ENCODE results near the gene C1orf141. TPM values are rescaled to one million over a fixed set of nuclear protein-coding genes. Genes with fewer than 3 reads are reported as not detected.
"Not testable (repeated sequence)": the region's sequence is repeated elsewhere in the genome, so short reads cannot be mapped to it uniquely, and the experiment has no call there.

The C1orf141 gene
- total RNA-seq, 1 experiment from 2014 or later: not detected

DNA sequence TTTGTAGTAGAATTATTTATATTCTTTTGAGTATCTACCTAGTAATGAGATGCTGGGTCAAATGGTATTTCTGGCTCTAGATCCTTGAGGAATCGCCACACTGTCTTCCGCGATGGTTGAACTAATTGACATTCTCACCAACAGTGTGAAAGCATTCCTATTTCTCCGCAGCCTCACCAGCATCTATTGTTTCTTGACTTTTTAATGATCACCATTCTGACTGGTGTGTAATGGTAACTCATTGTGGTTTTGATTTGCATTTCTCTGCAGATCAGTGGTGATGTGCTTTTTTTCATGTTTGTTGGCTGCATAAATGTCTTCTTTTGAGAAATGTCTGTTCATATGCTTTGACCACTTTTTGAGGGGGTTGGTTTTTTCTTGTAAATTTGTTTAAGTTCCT lies 16.2 kb upstream of the C1orf141 start (continued):
- TF ChIP-seq ZNF425 (CRISPR knock-in tag; conservative IDR thresholded peaks at IDR 0.05) (no peak), NFYB (CRISPR knock-in tag; conservative IDR thresholded peaks at IDR 0.05; ENCODE audit: low read depth) (no peak), OVOL2 (CRISPR knock-in tag; IDR thresholded peaks at IDR 0.05; ENCODE audit: borderline replicate concordance) (no peak), FOXJ3 (CRISPR knock-in tag; IDR thresholded peaks at IDR 0.05; ENCODE audit: borderline replicate concordance) (no peak), SOX15 (CRISPR knock-in tag; IDR thresholded peaks at IDR 0.05) (no peak), EMX1 (CRISPR knock-in tag; IDR thresholded peaks at IDR 0.05) (no peak), ATF6 (CRISPR knock-in tag; IDR thresholded peaks at IDR 0.05) (no peak)
- TF ChIP-seq, protein P1, sequence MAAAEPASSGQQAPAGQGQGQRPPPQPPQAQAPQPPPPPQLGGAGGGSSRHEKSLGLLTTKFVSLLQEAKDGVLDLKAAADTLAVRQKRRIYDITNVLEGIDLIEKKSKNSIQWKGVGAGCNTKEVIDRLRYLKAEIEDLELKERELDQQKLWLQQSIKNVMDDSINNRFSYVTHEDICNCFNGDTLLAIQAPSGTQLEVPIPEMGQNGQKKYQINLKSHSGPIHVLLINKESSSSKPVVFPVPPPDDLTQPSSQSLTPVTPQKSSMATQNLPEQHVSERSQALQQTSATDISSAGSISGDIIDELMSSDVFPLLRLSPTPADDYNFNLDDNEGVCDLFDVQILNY (CRISPR knock-in tag; IDR thresholded peaks at IDR 0.05): no peak

GRCh38 chr1:67149179-67149770 lies 14.5 kb upstream of the C1orf141 start:
- Mint-ChIP-seq H3K27me3 (ENCODE audit: low read depth) (peaks cover 7% of the 10 kb centered on the region; the same call in 1 of the 2 replicates), H3K4me1 (peaks cover 8% of the 10 kb centered on the region), H3K9me3 (no peaks in the 10 kb centered on the region), H3K27ac (no peak overlapping the region), H3K36me3 (no peaks in the 10 kb centered on the region), H3K4me3 (no peak overlapping the region)
- TF ChIP-seq CTCF (IDR thresholded peaks at IDR 0.05) (peak; percentile 41; the same call in 1 of the 2 replicates), MLX (CRISPR knock-in tag; IDR thresholded peaks at IDR 0.05) (no peak)
- ATAC-seq (peak; percentile 96), DNase-seq (ENCODE audit: low spot score) (peak; percentile 67)
- CTCF ChIA-PET: interaction anchor here (0.6 to 3.7 kb wide), 35 partner anchors 9 to 454 kb away, joined by 3 to 96 read pairs (median 4); partner anchors contain the start of genes C1orf141, DNAI4, DYNLT5 and MIER1
- POLR2A ChIA-PET: interaction anchor here (0.9 to 1.0 kb wide), 2 partner anchors 130 to 153 kb away, joined by 3 to 4 read pairs; no protein-coding TSS in a partner anchor

DNA sequence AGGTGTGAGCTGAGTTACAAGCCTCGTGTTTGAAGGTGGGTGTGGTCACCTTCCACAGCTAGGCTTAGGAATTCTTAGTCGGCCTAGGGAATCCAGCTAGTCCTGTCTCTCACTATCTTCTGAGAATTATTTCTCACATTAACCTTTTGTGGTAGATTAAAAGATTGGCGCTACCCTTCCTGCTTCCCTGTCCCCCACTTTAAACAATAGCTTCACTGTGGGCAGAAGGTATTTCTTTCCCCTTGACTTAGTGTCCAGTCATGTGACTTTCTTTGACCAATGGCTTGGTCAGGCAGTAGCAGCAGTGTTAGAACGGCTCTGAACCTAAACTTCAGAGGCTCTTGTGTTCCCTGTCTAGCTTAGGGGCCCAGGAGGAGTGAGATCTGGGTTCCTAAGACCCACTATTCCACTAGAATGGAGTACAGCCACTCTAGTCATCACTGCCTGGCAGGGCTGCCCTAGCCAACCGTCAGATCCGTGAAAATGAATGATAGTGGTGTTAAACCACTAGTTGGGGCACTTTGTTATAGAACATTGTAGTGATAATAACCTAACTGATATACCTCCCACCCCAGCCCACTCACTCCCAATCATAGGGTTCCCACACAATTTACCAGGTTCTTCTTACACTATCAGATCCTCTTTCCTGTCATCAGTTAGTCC lies 13.9 kb upstream of the C1orf141 start:
- TF ChIP-seq ZNF281 (CRISPR knock-in tag; IDR thresholded peaks at IDR 0.05): no peak
- peak; percentile 40; the same call in 1 of the 2 replicates for TF ChIP-seq NFYB (CRISPR knock-in tag; conservative IDR thresholded peaks at IDR 0.05; ENCODE audit: low read depth)
- 0 out of 2 replicates have a peak, but pooled peaks have one; percentile 54 for TF ChIP-seq USF1 (CRISPR knock-in tag; IDR thresholded peaks at IDR 0.05)
- TF ChIP-seq, protein P2, sequence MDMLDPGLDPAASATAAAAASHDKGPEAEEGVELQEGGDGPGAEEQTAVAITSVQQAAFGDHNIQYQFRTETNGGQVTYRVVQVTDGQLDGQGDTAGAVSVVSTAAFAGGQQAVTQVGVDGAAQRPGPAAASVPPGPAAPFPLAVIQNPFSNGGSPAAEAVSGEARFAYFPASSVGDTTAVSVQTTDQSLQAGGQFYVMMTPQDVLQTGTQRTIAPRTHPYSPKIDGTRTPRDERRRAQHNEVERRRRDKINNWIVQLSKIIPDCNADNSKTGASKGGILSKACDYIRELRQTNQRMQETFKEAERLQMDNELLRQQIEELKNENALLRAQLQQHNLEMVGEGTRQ (CRISPR knock-in tag; IDR thresholded peaks at IDR 0.05): peak; percentile 70
- Mint-ChIP-seq H3K9me3 (no peaks in the 10 kb centered on the region), H3K36me3 (no peaks in the 10 kb centered on the region), H3K4me3 (no peak overlapping the region), H3K4me1 (peaks cover 8% of the 10 kb centered on the region), H3K27me3 (ENCODE audit: low read depth) (peaks cover 7% of the 10 kb centered on the region; the same call in 1 of the 2 replicates), H3K27ac (no peak overlapping the region)
- no peak for DNase-seq (ENCODE audit: low spot score)
- ChIA-PET CTCF (interaction anchor here (0.6 to 3.7 kb wide), 28 partner anchors 11 to 438 kb away, joined by 3 to 96 read pairs (median 5); partner anchors contain the start of genes C1orf141, DNAI4, DYNLT5 and MIER1), POLR2A (interaction anchor here (1.0 kb wide), 1 partner anchor 152 kb away, joined by 4 read pairs; no protein-coding TSS in a partner anchor)
- peak; percentile 53 for ATAC-seq

DNA sequence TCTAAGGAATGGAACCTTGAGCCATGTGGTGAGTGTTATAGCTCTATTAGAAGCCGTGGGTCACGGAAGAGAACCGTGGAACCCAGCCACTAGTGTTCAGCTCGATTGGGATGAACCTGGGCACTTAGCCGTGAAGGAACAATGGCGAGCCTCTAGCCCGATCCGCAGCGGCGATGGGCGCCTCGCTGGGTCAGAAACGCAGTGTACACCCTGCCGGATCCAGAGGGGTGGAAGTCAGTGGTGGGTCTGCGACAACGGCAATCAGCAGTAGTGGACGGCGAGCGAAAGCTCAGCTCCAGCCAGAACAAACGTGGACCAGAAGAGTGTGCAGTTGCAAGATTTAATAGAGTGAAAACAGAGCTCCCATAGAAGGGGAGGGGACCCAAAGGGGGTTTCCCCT lies 13.2 kb upstream of the C1orf141 start:
- not testable (repeated sequence) for ATAC-seq

More for the DNA sequence above, 13.2 kb upstream of the C1orf141 start:
- H3K36me3 Mint-ChIP-seq; H3K27me3 Mint-ChIP-seq (ENCODE audit: low read depth); H3K4me1 Mint-ChIP-seq; H3K9me3 Mint-ChIP-seq; H3K4me3 Mint-ChIP-seq; POLR2A ChIA-PET; H3K27ac Mint-ChIP-seq; DNase-seq (ENCODE audit: low spot score): not testable (repeated sequence)
- CTCF ChIA-PET: interaction anchor here (1.1 to 3.7 kb wide), 8 partner anchors 64 to 395 kb away, joined by 4 to 96 read pairs (median 8); partner anchors contain the start of gene DYNLT5
